NCI-H187 treated with DMSO at 0.1 percent for 48 hours (cell line): ENCODE measurements around the gene SLC35E3.
"Not testable (repeated sequence)": the region's sequence is repeated elsewhere in the genome, so short reads cannot be mapped to it uniquely, and the experiment has no call there.

Experiments used
- DNase-seq: peaks from one replicate; lab custom pipeline; 2025; lab: John Stamatoyannopoulos, UW

The SLC35E3 gene

DNA sequence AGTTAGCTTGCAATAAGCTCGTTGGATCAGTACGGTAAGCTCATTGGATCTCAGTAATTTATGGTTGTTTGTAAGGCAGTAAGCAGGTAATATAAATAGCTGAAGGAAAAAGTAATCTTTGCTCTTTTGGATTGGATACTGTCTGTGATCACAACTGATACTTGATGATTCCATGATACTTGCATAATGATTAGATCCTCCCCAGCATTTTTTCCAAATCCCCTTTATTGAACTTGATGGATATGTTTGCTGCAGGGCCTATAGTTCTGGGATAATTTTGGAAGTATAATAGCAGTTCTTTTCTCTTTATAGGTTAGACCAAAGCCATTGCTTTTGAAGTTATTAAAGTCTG lies 67.2 kb downstream of the SLC35E3 start:
- no peak for DNase-seq

- DNase-seq: no peak
Measured at GRCh38 chr12:68814490-68815231, 68.7 kb downstream of the SLC35E3 start.

- DNase-seq: no peak
Measured at GRCh38 chr12:68815232-68815927, 69.4 kb downstream of the SLC35E3 start.

GRCh38 chr12:68815928-68816800 lies 70.2 kb downstream of the SLC35E3 start:
- no peak for DNase-seq

GRCh38 chr12:68819481-68819880 lies 73.5 kb downstream of the SLC35E3 start:
- DNase-seq: not testable (repeated sequence)

DNA sequence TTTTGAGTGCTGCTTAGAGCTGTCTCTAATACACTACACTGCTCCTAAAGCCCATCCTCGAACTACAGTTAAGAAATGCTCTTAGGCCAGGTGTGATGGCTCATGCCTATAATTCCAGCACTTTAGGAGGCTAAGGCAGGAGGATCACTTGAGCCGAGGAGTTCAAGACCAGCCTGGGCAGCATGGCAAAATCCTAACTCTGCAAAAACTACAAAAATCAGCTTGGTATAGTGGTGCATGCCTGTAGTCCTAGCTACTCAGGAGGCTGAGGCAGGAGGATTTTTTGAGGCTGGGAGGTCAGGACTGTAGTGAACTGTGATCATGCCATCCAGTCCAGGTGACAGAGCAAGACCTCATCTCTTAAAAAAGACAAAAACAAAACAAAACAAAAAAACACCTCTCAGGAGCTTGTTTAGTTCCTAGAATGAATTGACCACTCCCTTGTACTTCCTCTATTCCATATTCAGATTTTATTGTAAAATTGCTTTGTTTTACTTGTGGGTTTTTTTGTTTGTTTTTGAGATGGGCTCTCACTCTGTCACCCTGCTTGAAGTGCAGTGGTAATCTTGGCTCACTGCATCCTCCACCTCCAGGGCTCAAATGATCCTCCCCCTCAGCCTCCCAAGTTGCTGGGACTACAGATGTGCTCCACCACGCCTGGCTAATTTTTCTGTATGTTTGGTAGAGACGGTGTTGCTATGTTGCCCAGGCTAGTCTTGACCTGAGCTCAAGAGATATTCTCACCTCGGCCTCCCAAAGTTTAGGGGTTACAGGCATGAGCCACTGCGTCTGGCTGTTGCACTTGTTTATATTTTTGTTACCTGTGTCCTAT lies 75.6 kb downstream of the SLC35E3 start:
- no peak for DNase-seq

DNA sequence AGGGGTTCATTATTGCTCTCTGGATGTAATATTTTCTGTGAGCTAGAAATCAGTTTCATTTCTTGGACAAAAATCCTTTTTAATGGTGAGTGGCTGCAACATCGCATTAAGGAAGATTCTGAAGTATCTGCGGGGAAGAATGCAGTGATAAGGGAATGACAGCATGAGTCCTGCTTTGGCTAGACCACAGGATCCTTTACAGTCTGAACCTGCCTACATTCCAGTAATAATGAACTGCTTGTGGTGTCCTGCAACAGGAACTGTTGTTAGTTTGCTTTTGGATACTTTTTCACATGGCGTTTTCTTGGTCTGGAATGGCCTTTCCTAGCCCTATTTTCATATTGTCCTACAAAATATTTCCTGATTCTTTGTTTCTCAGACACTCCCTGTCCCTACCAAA lies 77.7 kb downstream of the SLC35E3 start:
- DNase-seq: no peak

GRCh38 chr12:68824131-68824530 lies 78.2 kb downstream of the SLC35E3 start:
- DNase-seq: no peak

GRCh38 chr12:68824597-68825250 lies 78.7 kb downstream of the SLC35E3 start:
- DNase-seq: no peak

DNA sequence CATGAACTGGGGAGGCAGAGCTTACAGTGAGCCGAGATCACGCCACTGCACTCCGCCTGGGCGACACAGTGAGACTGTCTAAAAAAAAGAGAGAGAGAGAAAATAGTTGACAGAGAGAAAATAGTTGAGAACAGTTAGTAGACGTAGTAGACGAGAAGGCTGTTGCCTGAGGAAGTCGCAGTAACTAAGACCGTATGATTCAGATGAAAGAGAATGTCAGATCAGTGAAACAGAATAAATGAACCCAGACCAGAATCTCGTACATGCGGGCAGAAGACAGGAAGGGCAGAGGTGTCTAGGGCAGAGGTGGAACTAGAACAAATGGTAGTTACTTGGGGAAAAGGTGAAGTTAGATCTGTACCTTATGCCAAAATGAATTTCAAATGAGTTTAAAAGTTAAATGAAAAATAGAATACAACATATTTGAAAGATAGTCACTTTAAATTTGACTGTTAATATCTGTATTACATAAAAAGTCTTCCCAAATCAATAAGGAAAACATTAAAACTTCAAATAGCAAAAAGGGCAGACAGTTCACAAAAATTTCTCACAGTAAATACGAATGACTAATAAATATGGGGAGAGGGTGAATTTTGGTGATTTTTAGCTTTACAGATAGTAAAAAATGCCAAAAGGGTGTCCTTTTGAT lies 79.7 kb downstream of the SLC35E3 start:
- no peak for DNase-seq

DNA sequence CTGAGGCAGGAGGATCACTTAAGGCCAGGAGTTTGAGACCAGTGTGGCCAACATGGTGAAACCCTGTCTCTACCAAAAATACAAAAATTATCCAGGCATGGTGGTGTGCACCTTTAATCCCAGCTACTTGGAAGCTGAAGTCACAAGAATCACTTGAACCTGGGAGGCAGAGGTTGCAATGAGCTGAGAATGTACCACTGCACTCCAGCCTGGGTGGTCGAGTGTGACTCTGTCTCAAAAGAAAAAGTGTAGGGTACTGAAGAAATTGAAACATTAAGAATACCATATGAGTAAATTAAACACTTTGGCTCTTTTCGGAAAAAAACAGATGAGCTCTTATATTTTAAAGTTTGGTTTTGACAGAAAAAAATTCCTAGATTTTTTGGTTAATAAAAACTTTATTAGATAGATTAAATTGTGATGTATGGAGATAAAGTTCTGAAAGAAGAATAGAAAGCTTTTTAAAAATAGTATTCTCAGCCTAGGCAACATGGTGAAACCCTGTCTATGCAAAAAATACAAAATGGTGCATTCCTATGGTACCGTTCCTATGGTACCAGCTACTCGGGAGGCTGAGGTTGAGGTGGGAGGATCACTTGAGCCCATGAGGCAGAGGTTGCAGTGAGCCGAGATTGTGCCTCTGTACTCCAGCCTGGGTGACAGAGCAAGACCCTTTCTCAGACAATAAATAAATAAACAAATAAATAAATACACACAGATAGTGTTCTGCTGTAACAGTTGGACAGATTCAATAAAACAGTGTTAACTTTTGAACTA lies 82.1 kb downstream of the SLC35E3 start:
- no peak for DNase-seq

DNA sequence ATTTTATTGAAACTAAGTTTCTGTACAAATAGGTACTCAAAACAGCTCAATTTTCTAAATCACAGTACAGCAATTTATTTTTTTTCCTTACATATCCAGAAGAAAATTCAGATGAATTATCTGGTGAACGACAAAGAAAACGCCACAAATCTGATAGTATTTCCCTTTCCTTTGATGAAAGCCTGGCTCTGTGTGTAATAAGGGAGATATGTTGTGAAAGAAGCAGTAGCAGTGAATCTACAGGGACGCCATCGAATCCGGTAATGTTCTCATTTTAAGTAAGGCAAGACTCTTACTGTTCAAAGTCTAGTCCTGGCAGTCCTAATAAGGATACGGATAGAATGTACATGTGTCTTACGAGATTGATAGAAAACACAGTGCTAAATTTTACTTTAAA lies 82.7 kb downstream of the SLC35E3 start:
- DNase-seq: no peak
